K562 (cell line): Measurements from ENCODE around the gene ATL2. TPM values are rescaled to one million over a fixed set of nuclear protein-coding genes. Genes with fewer than 3 reads are reported as not detected.

ENCODE experiments used
- ATAC-seq: fragments of 200-7000 bp; cut with Tn5 transposase; 3 replicates; pipeline ENCODE4 v1.9.1; 2020; ENCODE audit warnings: moderate library complexity
- BruUV-seq: library from RNA; stranded (reverse); fragments of 400-500 nt; replicated peaks from 2 replicates; lab custom pipeline; 2021; lab: Mats Ljungman, UMichigan
- CTCF ChIA-PET: fragments of 300-600 bp; formaldehyde crosslinking; extraction: SDS; loops from one replicate; lab custom pipeline; 2021; ENCODE audit warnings: low intra/inter-chr PET ratio; lab: Yijun Ruan, JAX
- POLR2A ChIA-PET: fragments of 300-600, 350-650 bp; sonication (Branson Sonifier 250); formaldehyde crosslinking; extraction: SDS; loops from one replicate; lab custom pipeline; 2021; ENCODE audit warnings: antibody characterized with exemption, inconsistent platforms; lab: Yijun Ruan, JAX
- DNase-seq, 4 experiments: peaks; one replicate each; pipeline versions ENCODE4 v3.0.0 to v3.0.0-alpha.2; 2011 to 2018; ENCODE audit warnings: low spot score in 3 of 4, mixed read lengths in 3 of 4; ENCODE audit errors: extremely low read depth in 1 of 4
- FAIRE-seq: peaks from 2 replicates; lab custom pipeline; 2011; peaks lifted over from hg19 to GRCh38; lab: Jason Lieb, UNC
- H2AFZ ChIP-seq: 2 replicates; pipeline ENCODE4 v1.6.0; 2011; ENCODE audit warnings: low read depth, low read length, control low read depth, inconsistent platforms
- H3K27ac ChIP-seq: fragments of 200-600 bp; 3 replicates; pipeline ENCODE4 v1.8.0; 2011; ENCODE audit warnings: low read depth, mild to moderate bottlenecking, control low read depth, inconsistent platforms, low read length, moderate library complexity, mixed read lengths; ENCODE audit errors: extremely low read depth
- H3K27me3 ChIP-seq, 2 experiments: fragments of 300-600 bp in 1 of 2; 2 replicates in 1 of 2; 3 replicates in 1 of 2; pipeline versions ENCODE4 v1.6.0 to v1.8.0; 2011; ENCODE audit warnings: inconsistent platforms in 2 of 2, low read length in 2 of 2, mild to moderate bottlenecking in 1 of 2, mixed read lengths in 1 of 2, moderate library complexity in 1 of 2; ENCODE audit not compliant: control insufficient read depth in 2 of 2, insufficient read depth in 2 of 2
- H3K36me3 ChIP-seq: fragments of 300-600 bp; 3 replicates; pipeline ENCODE4 v1.8.0; 2011; ENCODE audit warnings: mild to moderate bottlenecking, low read length, inconsistent platforms; ENCODE audit not compliant: control insufficient read depth, insufficient read depth
- H3K4me1 ChIP-seq, 2 experiments: fragments of 200-600 bp in 1 of 2; replicated peaks in 1 of 2; 2 replicates in 1 of 2; 3 replicates in 1 of 2; pipeline versions ENCODE4 v1.5.1 to v1.8.0; 2011; ENCODE audit warnings: inconsistent platforms in 2 of 2, low read length in 2 of 2, mild to moderate bottlenecking in 1 of 2, mixed read lengths in 1 of 2, moderate library complexity in 1 of 2; ENCODE audit not compliant: control insufficient read depth in 2 of 2, insufficient read depth in 2 of 2
- H3K4me2 ChIP-seq: 2 replicates; pipeline ENCODE4 v1.6.1; 2011; ENCODE audit warnings: low read length, control low read depth, inconsistent platforms, mixed read lengths; ENCODE audit not compliant: insufficient read depth
- H3K4me3 ChIP-seq: fragments of 200-600 bp; sonication (generic), shearing (Covaris generic); 2 replicates; pipeline ENCODE4 v1.5.1; 2016; ENCODE audit warnings: control low read depth, inconsistent platforms
- H3K79me2 ChIP-seq: fragments of 200-600 bp; 3 replicates; pipeline ENCODE4 v1.8.0; 2011; ENCODE audit warnings: low read length, inconsistent platforms; ENCODE audit not compliant: control insufficient read depth, insufficient read depth
- H3K9ac ChIP-seq, 2 experiments: 2 replicates each; pipeline versions ENCODE4 v1.6.0 to v1.6.1; 2011; ENCODE audit warnings: low read depth in 2 of 2, low read length in 2 of 2, control low read depth in 1 of 2, inconsistent platforms in 1 of 2, mild to moderate bottlenecking in 1 of 2, mixed read lengths in 1 of 2; ENCODE audit not compliant: insufficient read depth in 1 of 2
- H3K9me1 ChIP-seq: one replicate; pipeline ENCODE4 v1.6.0; 2011; ENCODE audit warnings: inconsistent platforms, mild to moderate bottlenecking, low read length, moderate library complexity; ENCODE audit not compliant: control insufficient read depth, insufficient read depth
- H3K9me3 ChIP-seq: replicated peaks from 2 replicates; pipeline ENCODE4 v1.5.1; 2011; ENCODE audit warnings: low read depth, low read length, inconsistent platforms; ENCODE audit not compliant: control insufficient read depth, insufficient read depth
- H4K20me1 ChIP-seq: replicated peaks from 2 replicates; pipeline ENCODE4 v1.6.1; 2011; ENCODE audit warnings: low read length, inconsistent platforms, mixed read lengths; ENCODE audit not compliant: control insufficient read depth, insufficient read depth
- BCOR ChIP-seq: fragments of 450-650 bp; IDR thresholded peaks from 2 replicates; pipeline ENCODE4 v1.6.1; 2016
- CBX1 ChIP-seq: sonication (generic); IDR thresholded peaks from 2 replicates; pipeline ENCODE4 v1.6.1; 2016; ENCODE audit warnings: antibody characterized with exemption, low read depth, mild to moderate bottlenecking
- GATA2 ChIP-seq: sonication (generic); formaldehyde crosslinking; IDR thresholded peaks from 2 replicates; pipeline ENCODE4 v1.4.0; 2020; ENCODE audit warnings: mild to moderate bottlenecking, missing genetic modification reagents
- HDAC2 ChIP-seq: fragments of 450-650 bp; IDR thresholded peaks from 2 replicates; pipeline ENCODE4 v1.6.1; 2016; ENCODE audit warnings: mild to moderate bottlenecking
- HNRNPUL1 ChIP-seq: fragments of 200-400 bp; formaldehyde crosslinking; IDR thresholded peaks from 2 replicates; pipeline ENCODE4 v1.6.1; 2017; ENCODE audit warnings: low read length
- JUND ChIP-seq, 2 experiments: IDR thresholded peaks; 2 replicates in 1 of 2; 3 replicates in 1 of 2; pipeline ENCODE4 v1.6.1; 2011; ENCODE audit warnings: borderline replicate concordance in 2 of 2, low read depth in 2 of 2, low read length in 2 of 2, improper control_type of control experiment in 1 of 2, missing biosample characterization in 1 of 2, missing genetic modification characterization in 1 of 2, missing genetic modification reagents in 1 of 2
- MAFF ChIP-seq: IDR thresholded peaks from 2 replicates; pipeline ENCODE4 v1.6.1; 2012; ENCODE audit warnings: low read length, improper control_type of control experiment
- NFYB ChIP-seq: IDR thresholded peaks from 2 replicates; pipeline ENCODE4 v1.6.1; 2011; ENCODE audit warnings: mild to moderate bottlenecking, moderate library complexity; ENCODE audit not compliant: insufficient read length; ENCODE audit errors: extremely low read depth
- NR3C1 ChIP-seq: sonication (generic); formaldehyde crosslinking; IDR thresholded peaks from 2 replicates; pipeline ENCODE4 v1.8.1; 2022; ENCODE audit warnings: missing genetic modification reagents
- NRF1 ChIP-seq, 2 experiments: fragments of 450-650 bp; IDR thresholded peaks in 1 of 2; conservative IDR thresholded peaks in 1 of 2; 2 replicates each; pipeline ENCODE4 v1.6.1; 2014; ENCODE audit warnings: mild to moderate bottlenecking in 2 of 2
- POLR3G ChIP-seq: IDR thresholded peaks from 2 replicates; pipeline ENCODE4 v1.6.1; 2011; ENCODE audit not compliant: insufficient read length, insufficient replicate concordance; ENCODE audit errors: extremely low read depth
- RAD51 ChIP-seq: fragments of 450-650 bp; IDR thresholded peaks from 2 replicates; pipeline ENCODE4 v1.7.1; 2016; ENCODE audit warnings: low read depth, mild to moderate bottlenecking, borderline replicate concordance
- SMAD2 ChIP-seq: fragments of 150-350 bp; IDR thresholded peaks from 2 replicates; pipeline ENCODE4 v1.6.1; 2014; ENCODE audit warnings: low read depth, mild to moderate bottlenecking, low read length
- SMAD3 ChIP-seq: fragments of 450-650 bp; formaldehyde crosslinking; conservative IDR thresholded peaks from 2 replicates; pipeline ENCODE4 v1.4.0; 2020; ENCODE audit warnings: mild to moderate bottlenecking
- SOX6 ChIP-seq: fragments of 450-650 bp; IDR thresholded peaks from 2 replicates; pipeline ENCODE4 v1.6.1; 2014; ENCODE audit warnings: mild to moderate bottlenecking
- WGBS: fragments of 100-300 bp; shearing (Covaris generic); methylation state at CpG from one replicate; pipeline ENCODE4 v1.1.6; 2016; ENCODE audit warnings: low coverage, mixed read lengths; ENCODE audit not compliant: insufficient coverage; ENCODE audit errors: missing lambda C conversion rate; 5-methylcytosine and 5-hydroxymethylcytosine counted together
- in situ Hi-C: fragments of 300-500 bp; cut with MboI; formaldehyde crosslinking; loops from 4 replicates; pipeline ENCODE4 v1.15.0; 2018; ENCODE audit warnings: inconsistent platforms, mixed read lengths
- intact Hi-C: fragments of 100-400 bp; cut with micrococcal nuclease; formaldehyde crosslinking; loops from 2 replicates; pipeline ENCODE4 v1.14.2; 2022
- polyA plus RNA-seq, 8 experiments: library from polyadenylated mRNA; depleted of rRNA in 4 of 8; stranded (reverse) in 5 of 8; unstranded in 3 of 8; fragments of >200 nt; fragmentation: Nextera tagmentation in 2 of 8; fragmentation: Illumina TruSeq in 1 of 8; extraction: Ambion mirVana in 2 of 8; extraction: Trizol in 1 of 8; gene quantifications; 2 replicates each; pipeline versions ENCODE4 v1.2.1 to v1.2.3, GENCODE V29; 2011 to 2014; ENCODE audit warnings: inconsistent platforms in 1 of 8, missing spikeins in 1 of 8
- total RNA-seq, 7 experiments: library from RNA; depleted of rRNA in 6 of 7; stranded (reverse); fragments of >200 nt in 6 of 7; fragmentation: Illumina TruSeq in 2 of 7; extraction: Trizol in 2 of 7; gene quantifications; 2 replicates each; pipeline versions ENCODE4 v1.2.1 to v1.2.3, GENCODE V29; 2011 to 2021; ENCODE audit warnings: low replicate concordance in 1 of 7
- TF ChIP-seq, protein P1 (sequence below): fragments of 250-450 bp; sonication (Bioruptor Pico); IDR thresholded peaks from 2 replicates; pipeline ENCODE4 v1.5.0; 2021
- TF ChIP-seq, protein P2 (sequence below): sonication (generic); formaldehyde crosslinking; IDR thresholded peaks from 2 replicates; pipeline ENCODE4 v1.8.0; 2022; ENCODE audit warnings: mild to moderate bottlenecking, low read depth, missing genetic modification reagents
- TF ChIP-seq, protein P3 (sequence below), 3 experiments: IDR thresholded peaks in 2 of 3; conservative IDR thresholded peaks in 1 of 3; 2 replicates each; pipeline ENCODE4 v1.5.1; 2011 to 2012; ENCODE audit warnings: low read length in 3 of 3, mild to moderate bottlenecking in 3 of 3, control low read depth in 2 of 3, improper control_type of control experiment in 1 of 3, inconsistent platforms in 1 of 3, low read depth in 1 of 3, mixed read lengths in 1 of 3, moderate library complexity in 1 of 3; ENCODE audit not compliant: insufficient read depth in 2 of 3

Gene ATL2
- total and polyA plus RNA-seq, 9 of the 15 experiments (the other 6 are each of a cell fraction or from before 2014, with no cell fraction given), result 12.0 to 80.8 (median 70.2) TPM

DNA sequence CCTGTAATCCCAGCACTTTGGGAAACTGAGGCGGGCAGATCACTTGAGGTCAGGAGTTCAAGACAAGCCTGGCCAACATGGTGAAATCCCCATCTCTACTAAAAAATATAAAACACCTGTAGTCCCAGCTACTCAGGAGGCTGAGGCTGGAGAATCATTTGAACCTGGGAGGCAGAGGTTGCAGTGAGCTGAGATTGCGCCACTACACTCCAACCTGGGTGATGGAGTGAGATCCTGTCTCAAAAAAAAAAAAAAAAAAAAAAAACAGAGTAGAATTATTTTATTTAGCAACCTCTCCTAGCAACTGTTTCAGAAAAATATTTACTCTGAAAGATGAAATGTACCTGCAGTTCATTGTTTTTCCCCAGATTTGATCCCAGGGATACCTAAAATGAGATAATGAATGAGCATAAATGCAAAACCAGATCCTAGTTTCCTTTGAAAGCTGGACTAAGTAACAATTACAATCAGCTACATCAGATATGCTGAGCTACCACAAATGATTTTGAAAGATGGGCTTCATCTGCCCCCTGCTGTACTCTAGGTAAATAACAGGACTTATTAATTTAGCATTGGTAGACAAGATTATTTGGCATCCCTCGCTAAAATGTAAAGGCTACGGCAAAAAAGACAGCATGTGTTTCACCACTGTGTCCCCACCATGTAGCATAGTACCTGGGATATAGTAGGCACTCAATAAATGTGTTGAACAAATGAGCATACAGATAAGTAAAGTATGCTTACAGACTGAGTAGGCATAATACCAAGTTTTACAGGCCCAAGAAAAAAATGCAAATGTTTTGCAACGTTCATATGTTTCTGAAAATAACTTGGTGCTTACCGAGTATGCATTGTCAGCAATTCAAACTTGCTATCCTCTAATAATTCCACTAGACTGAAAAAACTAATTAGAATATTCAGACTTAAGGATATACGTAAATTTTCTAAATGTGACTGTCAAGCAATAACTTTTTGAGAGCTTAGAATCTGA, 102.5 kb downstream of the ATL2 start:
- H3K4me1 ChIP-seq, result no peaks in the 10 kb centered on the region; a peak in 1 of 5 replicates
- no peak overlapping the region for H3K27ac ChIP-seq
- no TSS peak for BruUV-seq
- H3K36me3 ChIP-seq, result no peaks in the 10 kb centered on the region
- no peaks in the 10 kb centered on the region for H3K79me2 ChIP-seq
- H3K4me3 ChIP-seq, result no peak overlapping the region
- WGBS, result 3% methylated on average over 7 of the region's 7 CpGs
- no peak overlapping the region for H3K9ac ChIP-seq
- peaks cover 7 to 10% of the 10 kb centered on the region in 2 experiments; a peak in 3 of 5 replicates for H3K27me3 ChIP-seq
- ATAC-seq (peak; percentile 82), FAIRE-seq (peak; percentile 82), DNase-seq (peak; percentile 47 to 67 (median 54))
- intact Hi-C loops, result loop anchor here (1.0 to 5.0 kb wide), 4 partner anchors 157 to 877 kb away; no protein-coding TSS in a partner anchor
- H2AFZ ChIP-seq, result no peak overlapping the region
- H3K4me2 ChIP-seq, result no peak overlapping the region
- H3K9me1 ChIP-seq, result no peaks in the 10 kb centered on the region
- in situ Hi-C loops, result loop anchor here (10.0 kb wide), 2 partner anchors 290 to 880 kb away; no protein-coding TSS in a partner anchor
- H4K20me1 ChIP-seq, result no peaks in the 10 kb centered on the region
- ChIA-PET POLR2A (interaction anchor here (0.5 to 0.9 kb wide), 3 partner anchors 18 to 518 kb away, joined by 3 to 4 read pairs (median 3); no protein-coding TSS in a partner anchor), CTCF (interaction anchor here (0.8 to 2.0 kb wide), 3 partner anchors 161 to 292 kb away, joined by 3 to 10 read pairs (median 7); no protein-coding TSS in a partner anchor)
- H3K9me3 ChIP-seq, result no peaks in the 10 kb centered on the region
- TF ChIP-seq SOX6 (no peak), NR3C1 (no peak), MAFF (peak; percentile 59; the same call in 1 of the 2 replicates), SMAD3 (CRISPR knock-in tag) (no peak), HDAC2 (no peak), BCOR (no peak), SMAD2 (no peak), RAD51 (no peak), GATA2 (peak; percentile 57), NRF1 (conservative IDR thresholded peaks at IDR 0.05 in 1 of 2, IDR thresholded peaks at IDR 0.05 in 1 of 2) (no peak), JUND (IDR thresholded peaks at IDR 0.05; ENCODE audit: borderline replicate concordance, low read depth, low read length) (no peak), JUND (tag; IDR thresholded peaks at IDR 0.05; ENCODE audit: borderline replicate concordance, low read depth, low read length) (no peak), NFYB (no peak), POLR3G (no peak), CBX1 (no peak), HNRNPUL1 (no peak)
- TF ChIP-seq, protein P1, sequence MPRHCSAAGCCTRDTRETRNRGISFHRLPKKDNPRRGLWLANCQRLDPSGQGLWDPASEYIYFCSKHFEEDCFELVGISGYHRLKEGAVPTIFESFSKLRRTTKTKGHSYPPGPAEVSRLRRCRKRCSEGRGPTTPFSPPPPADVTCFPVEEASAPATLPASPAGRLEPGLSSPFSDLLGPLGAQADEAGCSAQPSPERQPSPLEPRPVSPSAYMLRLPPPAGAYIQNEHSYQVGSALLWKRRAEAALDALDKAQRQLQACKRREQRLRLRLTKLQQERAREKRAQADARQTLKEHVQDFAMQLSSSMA (CRISPR knock-in tag), result no peak
- TF ChIP-seq, protein P2, sequence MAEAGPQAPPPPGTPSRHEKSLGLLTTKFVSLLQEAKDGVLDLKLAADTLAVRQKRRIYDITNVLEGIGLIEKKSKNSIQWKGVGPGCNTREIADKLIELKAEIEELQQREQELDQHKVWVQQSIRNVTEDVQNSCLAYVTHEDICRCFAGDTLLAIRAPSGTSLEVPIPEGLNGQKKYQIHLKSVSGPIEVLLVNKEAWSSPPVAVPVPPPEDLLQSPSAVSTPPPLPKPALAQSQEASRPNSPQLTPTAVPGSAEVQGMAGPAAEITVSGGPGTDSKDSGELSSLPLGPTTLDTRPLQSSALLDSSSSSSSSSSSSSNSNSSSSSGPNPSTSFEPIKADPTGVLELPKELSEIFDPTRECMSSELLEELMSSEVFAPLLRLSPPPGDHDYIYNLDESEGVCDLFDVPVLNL (CRISPR knock-in tag), result no peak
- TF ChIP-seq, protein P3, sequence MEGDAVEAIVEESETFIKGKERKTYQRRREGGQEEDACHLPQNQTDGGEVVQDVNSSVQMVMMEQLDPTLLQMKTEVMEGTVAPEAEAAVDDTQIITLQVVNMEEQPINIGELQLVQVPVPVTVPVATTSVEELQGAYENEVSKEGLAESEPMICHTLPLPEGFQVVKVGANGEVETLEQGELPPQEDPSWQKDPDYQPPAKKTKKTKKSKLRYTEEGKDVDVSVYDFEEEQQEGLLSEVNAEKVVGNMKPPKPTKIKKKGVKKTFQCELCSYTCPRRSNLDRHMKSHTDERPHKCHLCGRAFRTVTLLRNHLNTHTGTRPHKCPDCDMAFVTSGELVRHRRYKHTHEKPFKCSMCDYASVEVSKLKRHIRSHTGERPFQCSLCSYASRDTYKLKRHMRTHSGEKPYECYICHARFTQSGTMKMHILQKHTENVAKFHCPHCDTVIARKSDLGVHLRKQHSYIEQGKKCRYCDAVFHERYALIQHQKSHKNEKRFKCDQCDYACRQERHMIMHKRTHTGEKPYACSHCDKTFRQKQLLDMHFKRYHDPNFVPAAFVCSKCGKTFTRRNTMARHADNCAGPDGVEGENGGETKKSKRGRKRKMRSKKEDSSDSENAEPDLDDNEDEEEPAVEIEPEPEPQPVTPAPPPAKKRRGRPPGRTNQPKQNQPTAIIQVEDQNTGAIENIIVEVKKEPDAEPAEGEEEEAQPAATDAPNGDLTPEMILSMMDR (IDR thresholded peaks at IDR 0.05 in 2 of 3, conservative IDR thresholded peaks at IDR 0.05 in 1 of 3; ENCODE audit: insufficient read depth in 2 of 3, low read depth in 1 of 3, low read length in 3 of 3), result peak; percentile 46 to 84 (median 64); a peak in 5 of 6 replicates
